Thyroid gland (tissue), 4 donors: ENCODE data around the gene OSTF1. TPM values are rescaled to one million over a fixed set of nuclear protein-coding genes. Genes with fewer than 3 reads are reported as not detected.

Source experiments
- DNase-seq, 2 donors: peaks; one replicate each; pipeline ENCODE4 v3.0.0-alpha.2; 2019
- H3K27ac ChIP-seq, 3 donors: fragments of 200-600 bp; sonication (generic); 1 replicate in 2 of 3; 2 replicates in 1 of 3; pipeline ENCODE4 v1.5.1; 2016 to 2019; ENCODE audit warnings: mild to moderate bottlenecking in 1 of 3, moderate library complexity in 1 of 3
- H3K27me3 ChIP-seq: fragments of 200-600 bp; sonication (generic); one replicate; pipeline ENCODE4 v1.5.1; 2019
- H3K36me3 ChIP-seq, 2 donors: fragments of 200-600 bp; sonication (generic); one replicate each; pipeline ENCODE4 v1.5.1; 2016 to 2019
- H3K4me1 ChIP-seq, 2 donors: fragments of 200-600 bp; sonication (generic); one replicate each; pipeline ENCODE4 v1.5.1; 2017 to 2019
- H3K4me3 ChIP-seq, 3 donors: fragments of 200-600 bp; sonication (generic); replicated peaks in 1 of 3; 1 replicate in 2 of 3; 2 replicates in 1 of 3; pipeline ENCODE4 v1.5.1; 2016; ENCODE audit warnings: mild to moderate bottlenecking in 1 of 3
- H3K9me3 ChIP-seq: fragments of 200-600 bp; sonication (generic); one replicate; pipeline ENCODE4 v1.5.1; 2017
- CTCF ChIP-seq, 6 experiments: fragments of 200-600 bp in 3 of 6; fragments of 450-650 bp in 3 of 6; sonication (generic) in 3 of 6; IDR thresholded peaks; one replicate each; pipeline ENCODE4 v1.5.1; 2016 to 2019; ENCODE audit warnings: antibody characterized with exemption in 6 of 6, mild to moderate bottlenecking in 2 of 6, inconsistent platforms in 1 of 6, moderate library complexity in 1 of 6
- POLR2A ChIP-seq, 2 donors: fragments of 450-650 bp; IDR thresholded peaks; one replicate each; pipeline ENCODE4 v1.6.1; 2017; ENCODE audit warnings: antibody characterized with exemption in 2 of 2, mild to moderate bottlenecking in 2 of 2, moderate library complexity in 1 of 2
- WGBS, 2 donors: methylation state at CpG; one replicate each; pipeline ENCODE4 v1.1.5; 2017; 5-methylcytosine and 5-hydroxymethylcytosine counted together
- intact Hi-C: fragments of 100-400 bp; cut with DNase I; formaldehyde crosslinking; loops from one replicate; pipeline ENCODE4 v1.15.1; 2023
- total RNA-seq, 4 donors: library from RNA; depleted of rRNA; stranded (reverse); fragments of >200 nt; gene quantifications; one replicate each; pipeline ENCODE4 v1.2.3, GENCODE V29; 2016

OSTF1 gene
- total RNA-seq, 4 donors from 2014 or later: 34.7 to 36.6 (median 35.6) TPM

- Histone ChIP-seq H3K9me3 (no peaks in the 10 kb centered on the region), H3K36me3 (no peaks in the 10 kb centered on the region), H3K27me3 (no peaks in the 10 kb centered on the region), H3K27ac (no peak overlapping the region), H3K4me1 (peaks cover 0 to 4% of the 10 kb centered on the region in 2 donors), H3K4me3 (no peak overlapping the region)
- DNase-seq: no peak
- TF ChIP-seq POLR2A (IDR thresholded peaks at IDR 0.05): no peak
- no peak for TF ChIP-seq CTCF (IDR thresholded peaks at IDR 0.05)
- 73 to 76% methylated on average over 4 of the region's 4 CpGs for WGBS, 2 donors
- intact Hi-C loops: no loop called here
These were observed 24.5 kb downstream of the OSTF1 start for GRCh38 chr9:75112789-75113188.

GRCh38 chr9:75116306-75116705 lies 28.0 kb downstream of the OSTF1 start:
- Histone ChIP-seq H3K4me1 (peaks cover 0 to 4% of the 10 kb centered on the region in 2 donors), H3K4me3 (no peak overlapping the region), H3K27me3 (no peaks in the 10 kb centered on the region), H3K9me3 (no peaks in the 10 kb centered on the region), H3K36me3 (no peaks in the 10 kb centered on the region), H3K27ac (no peak overlapping the region)
- 77 to 86% methylated on average over 4 of the region's 4 CpGs for WGBS, 2 donors
- intact Hi-C loops: no loop called here
- no peak for DNase-seq
- TF ChIP-seq CTCF (IDR thresholded peaks at IDR 0.05) (no peak), POLR2A (IDR thresholded peaks at IDR 0.05) (no peak)

GRCh38 chr9:75117564-75117963 lies 29.2 kb downstream of the OSTF1 start:
- WGBS, 2 donors: 95 to 100% methylated on average over 1 of the region's 1 CpG
- Histone ChIP-seq H3K9me3 (no peaks in the 10 kb centered on the region), H3K4me3 (no peak overlapping the region), H3K27ac (no peak overlapping the region), H3K36me3 (no peaks in the 10 kb centered on the region), H3K4me1 (peaks cover 0 to 4% of the 10 kb centered on the region in 2 donors), H3K27me3 (no peaks in the 10 kb centered on the region)
- intact Hi-C loops: no loop called here
- TF ChIP-seq POLR2A (IDR thresholded peaks at IDR 0.05) (no peak), CTCF (IDR thresholded peaks at IDR 0.05) (no peak)
- DNase-seq: no peak

- Histone ChIP-seq H3K36me3 (no peaks in the 10 kb centered on the region), H3K9me3 (no peaks in the 10 kb centered on the region), H3K4me1 (no peaks in the 10 kb centered on the region), H3K27me3 (no peaks in the 10 kb centered on the region), H3K4me3 (no peak overlapping the region), H3K27ac (no peak overlapping the region)
- intact Hi-C loops: no loop called here
- TF ChIP-seq POLR2A (IDR thresholded peaks at IDR 0.05) (no peak), CTCF (IDR thresholded peaks at IDR 0.05) (no peak)
- DNase-seq: no peak
- WGBS, 2 donors: 89 to 91% methylated on average over 4 of the region's 4 CpGs
These were observed 32.4 kb downstream of the OSTF1 start for GRCh38 chr9:75120686-75121085.

- H3K36me3 ChIP-seq: no peaks in the 10 kb centered on the region
- intact Hi-C loops: no loop called here
These were observed 33.7 kb downstream of the OSTF1 start for GRCh38 chr9:75121914-75122558.

More at GRCh38 chr9:75121914-75122558, 33.7 kb downstream of the OSTF1 start:
- Histone ChIP-seq H3K27ac (no peak overlapping the region), H3K4me1 (no peaks in the 10 kb centered on the region), H3K27me3 (no peaks in the 10 kb centered on the region), H3K9me3 (no peaks in the 10 kb centered on the region), H3K4me3 (no peak overlapping the region)
- TF ChIP-seq POLR2A (IDR thresholded peaks at IDR 0.05): no peak
- no peak for TF ChIP-seq CTCF (IDR thresholded peaks at IDR 0.05)
- no peak for DNase-seq
- 67 to 86% methylated on average over 5 of the region's 5 CpGs for WGBS, 2 donors
